ENCODE measurements around the gene LDHD. TPM values are rescaled to one million over a fixed set of nuclear protein-coding genes. Genes with fewer than 3 reads are reported as not detected.

Gene LDHD
- polyA plus RNA-seq, 1 donor (not counting 4 experiments of a cell fraction or from before 2014, with no cell fraction given), result 0.34 TPM

DNA sequence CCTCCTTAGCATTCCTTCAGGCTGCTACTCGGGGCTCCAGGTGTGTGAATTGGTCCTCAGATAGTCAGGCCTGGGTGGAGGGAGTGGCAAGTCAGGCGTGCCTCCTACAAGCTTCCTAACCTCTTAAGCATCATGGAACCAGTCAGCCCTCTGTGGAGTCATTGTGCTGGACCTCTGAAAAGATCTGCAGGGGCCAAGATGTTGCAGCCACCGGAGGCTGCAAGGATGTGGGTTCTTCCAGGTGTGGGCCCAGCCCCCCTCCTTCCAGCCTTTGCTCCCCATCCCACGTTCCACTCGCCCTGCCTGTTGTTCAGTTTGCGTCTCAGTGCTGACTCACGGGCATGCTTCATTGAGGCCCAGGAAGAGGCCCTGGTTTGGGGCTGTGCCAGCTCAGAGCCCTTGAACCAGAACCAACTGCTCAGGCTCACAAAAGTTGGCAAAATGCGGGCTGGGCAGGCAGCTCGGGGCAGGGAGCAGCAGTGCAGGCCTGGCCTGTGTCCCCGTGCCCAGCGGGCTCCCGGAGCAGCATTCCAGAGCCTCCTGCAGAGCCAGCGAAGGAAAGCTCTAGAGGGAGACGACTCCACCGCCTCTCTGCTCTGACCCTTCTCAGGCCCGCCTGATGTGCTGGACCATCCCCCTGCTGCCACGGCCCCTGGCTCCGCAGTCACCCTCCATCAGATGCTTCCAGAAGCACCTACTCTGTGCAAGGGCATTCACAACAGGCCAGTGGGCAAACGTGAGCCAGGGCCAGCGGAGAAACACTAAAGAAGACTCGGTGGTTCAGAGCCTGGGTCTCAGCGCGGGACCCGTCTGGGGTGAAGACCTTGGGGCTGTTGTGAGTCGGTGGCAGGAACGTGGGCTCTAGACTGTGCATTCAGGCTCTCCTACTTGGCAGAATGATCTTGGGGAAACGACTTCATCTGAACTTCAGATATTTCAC is 7.5 kb downstream of the LDHD start:
- Histone ChIP-seq H3K27me3 (ENCODE audit: control insufficient read depth, extremely low read depth, insufficient read depth, low read length) (no peaks in the 10 kb centered on the region), H3K4me3 (ENCODE audit: control insufficient read depth in 2 of 3, extremely low read depth in 1 of 3, insufficient read depth in 2 of 3, low read depth in 1 of 3, low read length in 3 of 3) (peak overlapping the region in 2 of 3 experiments; percentile 6 to 21), H3K36me3 (ENCODE audit: control insufficient read depth in 2 of 2, extremely low read depth in 1 of 2, insufficient read depth in 2 of 2, low read length in 2 of 2) (peaks cover 7% of the 10 kb centered on the region in 2 experiments), H2AFZ (ENCODE audit: control insufficient read depth, low read length) (peak overlapping the region; percentile 15), H3K4me1 (ENCODE audit: control insufficient read depth, extremely low read depth, insufficient read depth, low read length) (peaks cover 38% of the 10 kb centered on the region), H3K27ac (ENCODE audit: control insufficient read depth, insufficient read depth, low read length) (peak overlapping the region; percentile 75), H4K20me1 (ENCODE audit: control insufficient read depth, extremely low read depth, insufficient read depth, low read length) (no peaks in the 10 kb centered on the region), H3K9me1 (ENCODE audit: control insufficient read depth, extremely low read depth, insufficient read depth, low read length) (no peaks in the 10 kb centered on the region), H3K9me3 (ENCODE audit: control insufficient read depth, low read depth, low read length) (no peaks in the 10 kb centered on the region), H3K79me2 (ENCODE audit: control insufficient read depth, insufficient read depth, low read length) (no peaks in the 10 kb centered on the region), H3K4me2 (ENCODE audit: control insufficient read depth, extremely low read depth, insufficient read depth, low read depth, low read length) (peak overlapping the region; percentile 75), H3K9ac (ENCODE audit: control insufficient read depth, extremely low read depth, insufficient read depth, low read length) (peak overlapping the region; percentile 69)
- TF ChIP-seq, protein P1, sequence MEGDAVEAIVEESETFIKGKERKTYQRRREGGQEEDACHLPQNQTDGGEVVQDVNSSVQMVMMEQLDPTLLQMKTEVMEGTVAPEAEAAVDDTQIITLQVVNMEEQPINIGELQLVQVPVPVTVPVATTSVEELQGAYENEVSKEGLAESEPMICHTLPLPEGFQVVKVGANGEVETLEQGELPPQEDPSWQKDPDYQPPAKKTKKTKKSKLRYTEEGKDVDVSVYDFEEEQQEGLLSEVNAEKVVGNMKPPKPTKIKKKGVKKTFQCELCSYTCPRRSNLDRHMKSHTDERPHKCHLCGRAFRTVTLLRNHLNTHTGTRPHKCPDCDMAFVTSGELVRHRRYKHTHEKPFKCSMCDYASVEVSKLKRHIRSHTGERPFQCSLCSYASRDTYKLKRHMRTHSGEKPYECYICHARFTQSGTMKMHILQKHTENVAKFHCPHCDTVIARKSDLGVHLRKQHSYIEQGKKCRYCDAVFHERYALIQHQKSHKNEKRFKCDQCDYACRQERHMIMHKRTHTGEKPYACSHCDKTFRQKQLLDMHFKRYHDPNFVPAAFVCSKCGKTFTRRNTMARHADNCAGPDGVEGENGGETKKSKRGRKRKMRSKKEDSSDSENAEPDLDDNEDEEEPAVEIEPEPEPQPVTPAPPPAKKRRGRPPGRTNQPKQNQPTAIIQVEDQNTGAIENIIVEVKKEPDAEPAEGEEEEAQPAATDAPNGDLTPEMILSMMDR (optimal IDR thresholded peaks at IDR 0.05 in 1 of 3, IDR thresholded peaks at IDR 0.05 in 1 of 3, conservative IDR thresholded peaks at IDR 0.05 in 1 of 3; ENCODE audit: extremely low read depth in 1 of 3, insufficient read depth in 2 of 3, low read length in 3 of 3), result no peak
- no peak for TF ChIP-seq EZH2 (IDR thresholded peaks at IDR 0.05; ENCODE audit: low read length)
- FAIRE-seq (peak; percentile 93), DNase-seq (ENCODE audit: low read depth, low spot score) (peak; percentile 96)
- dilution Hi-C loops (cut with MboI; ENCODE audit: extremely low pct_ligation_motif_present, low sequenced_read_pairs), result no loop called here

DNA sequence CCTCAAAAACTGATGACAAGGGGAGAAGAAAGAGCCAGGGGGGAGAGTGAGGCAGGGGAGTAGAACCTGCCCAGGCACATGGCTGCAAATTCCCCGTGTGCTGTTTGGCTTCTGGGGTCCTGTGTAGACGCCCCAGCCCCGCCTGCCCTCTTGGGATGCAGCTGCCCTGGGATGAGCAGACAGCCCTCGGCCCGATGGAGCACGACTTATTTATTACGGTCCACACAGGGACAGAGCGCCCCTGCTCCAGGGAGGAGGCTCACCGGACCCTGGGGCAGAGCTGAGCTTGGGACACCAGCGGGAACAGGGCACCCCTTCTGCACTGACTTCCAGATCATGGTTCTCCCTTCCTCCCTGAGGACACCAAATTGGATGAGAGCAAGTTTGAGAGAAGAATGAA is 9.1 kb downstream of the LDHD start:
- Histone ChIP-seq H3K27me3 (ENCODE audit: control insufficient read depth, extremely low read depth, insufficient read depth, low read length) (no peaks in the 10 kb centered on the region), H3K79me2 (ENCODE audit: control insufficient read depth, insufficient read depth, low read length) (no peaks in the 10 kb centered on the region), H3K9me3 (ENCODE audit: control insufficient read depth, low read depth, low read length) (no peaks in the 10 kb centered on the region), H3K4me3 (ENCODE audit: control insufficient read depth in 2 of 3, extremely low read depth in 1 of 3, insufficient read depth in 2 of 3, low read depth in 1 of 3, low read length in 3 of 3) (no peak overlapping the region), H2AFZ (ENCODE audit: control insufficient read depth, low read length) (no peak overlapping the region), H3K9me1 (ENCODE audit: control insufficient read depth, extremely low read depth, insufficient read depth, low read length) (no peaks in the 10 kb centered on the region), H3K36me3 (ENCODE audit: control insufficient read depth in 2 of 2, extremely low read depth in 1 of 2, insufficient read depth in 2 of 2, low read length in 2 of 2) (peaks cover 7% of the 10 kb centered on the region in 2 experiments), H3K4me1 (ENCODE audit: control insufficient read depth, extremely low read depth, insufficient read depth, low read length) (peaks cover 38% of the 10 kb centered on the region), H3K27ac (ENCODE audit: control insufficient read depth, insufficient read depth, low read length) (no peak overlapping the region), H4K20me1 (ENCODE audit: control insufficient read depth, extremely low read depth, insufficient read depth, low read length) (no peaks in the 10 kb centered on the region), H3K4me2 (ENCODE audit: control insufficient read depth, extremely low read depth, insufficient read depth, low read depth, low read length) (no peak overlapping the region), H3K9ac (ENCODE audit: control insufficient read depth, extremely low read depth, insufficient read depth, low read length) (no peak overlapping the region)
- dilution Hi-C loops (cut with MboI; ENCODE audit: extremely low pct_ligation_motif_present, low sequenced_read_pairs), result no loop called here
- no peak for FAIRE-seq
- no peak for TF ChIP-seq EZH2 (IDR thresholded peaks at IDR 0.05; ENCODE audit: low read length)
- TF ChIP-seq, protein P1 (optimal IDR thresholded peaks at IDR 0.05 in 1 of 3, IDR thresholded peaks at IDR 0.05 in 1 of 3, conservative IDR thresholded peaks at IDR 0.05 in 1 of 3; ENCODE audit: extremely low read depth in 1 of 3, insufficient read depth in 2 of 3, low read length in 3 of 3), result no peak
- no peak for DNase-seq (ENCODE audit: low read depth, low spot score)

Data from keratinocyte (primary cell).